Limb (tissue), 2 donors: ENCODE measurements around the gene CHST15.

ENCODE experiments used
- DNase-seq, 2 donors: peaks; one replicate each; pipeline ENCODE4 v3.0.0-alpha.2; 2016; ENCODE audit errors: extremely low spot score in 2 of 2

CHST15 gene

DNA sequence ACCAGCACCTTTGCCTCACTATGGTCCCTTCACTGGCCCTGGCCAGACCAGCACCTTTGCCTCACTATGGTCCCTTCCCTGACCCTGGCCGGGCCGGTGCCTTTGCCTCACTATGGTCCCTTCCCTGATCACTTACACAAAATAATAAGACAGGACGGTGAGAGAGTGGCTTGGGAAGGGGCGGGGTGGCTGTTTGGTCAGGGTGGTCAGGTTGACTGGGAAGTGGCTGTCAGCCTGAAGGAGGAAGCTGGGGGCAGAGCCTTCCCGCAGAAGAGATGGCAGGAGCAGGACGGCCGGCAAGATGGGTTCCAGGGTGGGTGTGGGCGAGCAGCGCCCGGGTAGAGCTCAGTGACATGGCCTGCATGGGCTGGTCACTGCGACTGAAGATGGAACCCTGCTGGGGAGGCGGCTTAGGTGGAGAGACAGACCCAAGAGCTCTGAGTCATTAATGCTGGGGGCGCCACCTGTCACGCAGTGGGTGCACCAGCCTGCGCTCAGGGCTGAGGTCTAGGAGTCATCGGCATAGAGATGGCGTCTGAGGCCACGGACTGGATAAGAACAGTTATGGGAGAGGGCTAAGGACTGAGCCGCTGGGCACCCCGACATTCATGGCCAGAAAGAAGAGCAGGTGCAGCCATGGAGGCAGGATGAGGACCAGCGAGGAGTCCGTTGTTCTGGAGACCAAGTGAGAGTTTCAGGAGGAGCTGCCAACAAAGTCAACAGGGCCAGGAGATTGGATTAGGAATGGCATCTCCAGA lies 91.8 kb downstream of the CHST15 start:
- DNase-seq = no peak

DNA sequence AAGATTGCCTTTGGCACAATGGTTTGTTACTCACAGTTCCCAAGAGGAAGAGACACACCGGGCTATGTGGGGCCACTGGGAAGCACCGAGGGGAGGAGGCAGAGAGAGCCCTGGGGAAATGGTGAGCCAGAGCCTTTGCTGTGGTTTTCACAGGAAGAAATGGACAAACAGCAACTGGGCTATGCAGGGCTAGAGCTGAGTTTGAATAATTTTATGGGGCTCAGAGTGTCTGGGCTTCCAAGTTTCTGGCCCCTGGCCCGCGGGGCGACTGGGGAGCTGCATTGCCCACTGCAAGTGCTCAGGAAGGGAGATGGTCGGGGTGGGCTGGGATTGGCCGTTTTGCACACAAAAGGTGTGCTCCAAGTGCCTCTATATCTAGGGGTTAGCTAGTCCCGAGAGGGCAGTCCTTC lies 92.6 kb downstream of the CHST15 start:
- no peak for DNase-seq

DNA sequence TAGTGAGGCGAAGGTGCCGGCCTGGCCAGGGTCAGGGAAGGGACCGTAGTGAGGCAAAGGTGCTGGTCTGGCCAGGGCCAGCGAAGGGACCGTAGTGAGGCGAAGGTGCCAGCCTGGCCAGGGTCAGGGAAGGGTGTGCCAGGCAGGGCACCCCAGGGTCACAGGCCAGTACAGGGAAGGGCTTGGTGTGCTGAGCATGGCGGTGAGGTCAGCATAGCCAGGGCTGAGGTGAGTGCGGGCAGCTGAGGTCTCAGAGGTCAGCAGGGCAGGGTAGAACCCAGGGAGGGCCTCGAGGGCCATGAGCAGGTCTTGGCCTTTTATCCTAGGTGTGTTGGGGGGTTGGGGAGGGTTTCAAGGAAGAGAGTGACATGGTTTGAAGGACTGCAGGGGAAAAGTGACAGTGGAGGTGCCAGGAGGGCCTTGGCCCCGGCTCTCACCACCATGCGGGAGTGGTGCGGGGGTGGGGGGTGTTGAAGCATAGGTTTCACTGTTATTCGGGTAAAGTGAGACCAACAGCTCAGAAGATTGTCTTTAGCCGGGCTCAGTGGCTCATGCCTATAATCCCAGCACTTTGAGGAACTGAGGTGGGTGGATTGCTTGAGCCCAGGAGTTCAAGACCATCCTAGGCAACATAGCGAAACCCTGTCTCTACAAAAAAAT lies 93.3 kb downstream of the CHST15 start:
- DNase-seq = no peak

- DNase-seq = no peak
These were observed 94.1 kb downstream of the CHST15 start for GRCh38 chr10:123999261-123999660.

- no peak for DNase-seq
These were observed 94.9 kb downstream of the CHST15 start for GRCh38 chr10:123998197-123999141.

GRCh38 chr10:123997486-123998196 lies 95.8 kb downstream of the CHST15 start:
- no peak for DNase-seq

DNA sequence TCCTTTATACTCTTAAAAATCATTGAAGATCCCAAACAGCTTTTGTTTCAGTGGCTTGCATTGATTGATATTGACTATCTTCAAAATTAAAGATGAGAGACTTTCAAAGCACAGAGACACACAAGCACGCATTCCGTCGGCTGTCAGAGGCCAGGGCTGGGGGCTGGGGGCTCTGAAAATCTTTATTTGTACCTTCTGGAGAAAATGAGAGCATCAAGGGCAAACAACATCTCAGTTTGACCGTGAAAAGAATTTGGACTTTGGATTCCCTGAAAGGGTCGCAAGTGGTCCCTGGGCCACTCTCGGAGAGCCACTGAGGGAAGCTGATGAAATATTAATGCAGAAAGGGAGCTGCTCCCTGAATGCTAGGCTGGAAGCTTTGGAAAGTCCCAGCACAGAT lies 96.4 kb downstream of the CHST15 start:
- DNase-seq = no peak

- DNase-seq = no peak
These were observed 97.1 kb downstream of the CHST15 start for GRCh38 chr10:123996302-123996701.

DNA sequence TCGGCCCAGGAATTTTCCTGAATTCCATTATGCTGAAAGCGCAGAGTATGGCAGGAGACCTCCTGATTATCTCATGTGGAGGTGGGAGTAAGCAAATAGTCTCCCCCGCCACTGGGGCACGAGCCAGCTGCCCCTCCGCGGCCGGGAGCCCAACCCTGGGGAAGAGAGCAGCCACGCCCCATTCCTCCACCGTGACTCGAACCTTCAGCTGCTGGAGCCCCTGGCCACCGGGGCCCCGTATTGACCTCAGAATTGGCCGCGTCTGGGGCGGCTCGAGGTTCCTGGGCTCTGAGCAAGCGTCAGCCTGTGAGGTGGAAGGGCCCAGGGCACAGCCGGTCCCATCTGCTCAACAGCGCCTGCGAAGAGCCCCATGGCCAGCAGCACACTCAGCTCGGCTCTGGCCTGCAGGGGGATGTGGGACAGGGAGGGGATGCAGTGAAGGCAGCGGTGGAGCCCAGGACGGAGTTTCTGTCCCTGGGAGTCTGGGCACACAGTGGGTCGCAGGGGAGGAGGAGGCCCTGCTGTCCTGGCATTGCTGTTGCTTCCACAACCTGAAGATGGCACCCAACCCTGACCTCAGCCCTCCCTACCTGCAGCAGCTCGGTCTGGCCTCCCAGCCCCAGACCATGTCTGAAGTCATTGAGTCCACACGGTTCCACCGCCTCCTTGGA lies 97.8 kb downstream of the CHST15 start:
- peak in 1 of 2 donors; percentile 69 for DNase-seq

- DNase-seq = peak in 1 of 2 donors; percentile 40
These were observed 98.3 kb downstream of the CHST15 start for GRCh38 chr10:123995082-123995460.

DNA sequence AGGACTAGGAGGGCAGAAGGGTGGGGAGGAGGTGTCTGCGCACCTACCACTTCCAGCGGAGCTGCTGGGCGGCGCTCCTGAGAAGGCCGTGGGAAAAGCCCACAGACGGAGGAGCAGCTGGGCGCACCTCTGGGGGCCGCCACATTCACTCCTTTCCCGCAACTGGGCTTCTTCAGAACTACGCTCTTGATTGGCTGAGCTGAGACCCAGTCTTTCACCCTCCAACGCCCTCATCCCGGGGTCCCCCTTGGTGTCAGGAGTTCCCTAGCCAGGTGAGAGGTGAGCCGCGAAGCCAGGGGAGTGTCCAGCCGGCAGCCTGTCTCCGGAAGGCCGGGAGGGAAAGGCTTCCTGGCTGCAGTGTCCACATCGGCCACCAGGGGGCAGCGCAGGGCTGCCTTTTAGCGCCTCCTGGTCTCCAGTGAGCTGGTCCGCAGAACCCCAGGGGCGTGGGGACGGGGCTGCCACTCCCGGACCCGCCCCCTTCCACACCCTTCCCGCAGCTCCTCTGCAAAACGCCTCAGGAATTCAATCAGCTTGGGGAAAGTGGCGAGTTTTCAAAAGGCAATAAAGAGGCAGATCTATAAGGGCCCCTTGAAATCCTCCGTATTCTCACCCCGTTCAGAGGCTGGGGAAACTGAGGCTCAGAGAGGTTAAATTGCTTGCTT lies 98.8 kb downstream of the CHST15 start:
- peak; percentile 72 to 94 for DNase-seq

DNA sequence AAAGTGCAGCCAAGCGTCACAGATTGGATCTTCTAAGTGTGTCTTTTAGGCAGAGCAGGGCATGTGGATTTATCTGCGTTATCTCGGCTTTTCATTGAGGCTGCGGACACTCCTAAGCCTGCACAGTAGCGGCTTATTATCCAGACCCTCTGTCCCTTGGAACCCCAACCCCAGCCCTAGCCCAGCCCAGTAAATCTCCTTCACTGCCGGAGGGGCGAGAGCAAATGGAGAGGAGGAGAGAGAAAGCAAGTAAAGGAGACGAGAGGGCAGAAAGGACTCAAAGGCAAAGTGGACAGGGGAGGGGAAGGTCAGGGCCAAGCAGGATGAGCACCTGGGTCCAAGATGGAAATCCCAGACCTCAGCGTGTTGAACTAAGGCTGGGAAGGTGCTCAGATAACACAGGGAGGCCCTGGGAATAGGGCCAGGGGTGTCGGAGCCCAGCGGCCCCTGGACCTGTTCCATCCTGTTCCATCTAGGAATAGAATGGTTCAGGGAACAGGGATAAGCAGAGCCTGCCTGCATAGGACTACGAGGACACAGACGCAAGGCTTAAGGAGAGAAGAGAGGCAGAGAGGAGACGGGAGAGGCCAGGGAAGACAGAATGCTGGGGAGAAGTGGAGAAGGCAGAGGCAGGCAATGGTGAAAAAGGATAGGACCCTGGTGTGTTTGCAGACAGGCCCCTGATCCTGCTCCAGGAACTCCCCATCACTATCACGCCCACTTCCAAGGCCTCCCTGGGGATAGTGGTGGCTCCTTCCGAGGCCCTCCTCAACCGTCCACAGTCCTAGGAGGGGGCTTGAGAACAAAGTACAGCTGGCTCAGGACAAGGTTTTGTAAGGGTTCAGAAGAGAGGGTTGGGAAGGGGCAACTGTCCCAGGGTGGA lies 99.6 kb downstream of the CHST15 start:
- DNase-seq = peak in 1 of 2 donors; percentile 34

DNA sequence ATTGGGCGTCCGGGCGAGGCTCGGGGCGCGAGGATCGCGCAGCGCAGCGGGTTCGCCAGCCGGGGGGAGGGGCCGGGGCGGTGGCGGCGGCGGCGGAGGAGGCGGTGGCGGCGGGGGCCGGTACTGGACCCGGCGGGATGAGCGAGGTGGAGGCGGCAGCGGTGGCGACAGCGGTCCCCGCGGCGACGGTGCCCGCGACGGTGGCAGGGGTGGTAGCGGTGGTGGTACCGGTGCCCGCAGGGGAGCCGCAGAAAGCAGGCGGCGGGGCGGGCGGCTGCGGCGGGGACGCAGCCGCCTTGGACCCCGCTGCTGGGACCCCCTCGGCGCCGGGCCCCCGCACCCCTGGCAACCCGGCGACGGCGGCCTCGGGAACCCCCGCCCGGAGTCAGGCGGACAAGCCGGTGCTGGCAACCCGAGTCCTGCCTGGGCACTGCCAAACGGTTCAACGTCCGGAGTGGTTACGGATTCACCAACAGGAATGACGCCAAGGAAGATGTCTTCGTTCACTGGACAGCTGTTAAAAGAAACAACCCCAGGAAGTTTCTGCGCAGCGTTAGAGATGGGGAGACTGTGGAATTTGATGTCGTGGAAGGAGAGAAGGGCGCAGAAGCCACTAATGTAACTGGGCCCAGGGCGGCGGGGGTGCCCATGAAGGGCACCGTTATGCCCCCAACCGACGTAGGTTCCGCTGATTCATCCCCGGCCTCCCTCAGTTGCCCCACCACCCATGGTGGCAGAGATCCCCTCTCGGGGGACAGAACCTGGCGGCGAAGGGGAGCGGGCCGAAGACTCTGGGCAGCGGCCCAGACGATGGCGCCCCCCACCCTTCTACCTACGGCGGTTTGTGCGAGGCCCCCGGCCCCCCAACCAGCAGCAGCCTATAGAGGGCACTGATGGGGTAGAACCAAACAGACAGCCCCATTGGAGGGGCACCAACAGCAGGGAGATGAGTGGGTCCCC lies 101.5 kb downstream of the CHST15 start:
- peak in 1 of 2 donors; percentile 38 for DNase-seq

DNA sequence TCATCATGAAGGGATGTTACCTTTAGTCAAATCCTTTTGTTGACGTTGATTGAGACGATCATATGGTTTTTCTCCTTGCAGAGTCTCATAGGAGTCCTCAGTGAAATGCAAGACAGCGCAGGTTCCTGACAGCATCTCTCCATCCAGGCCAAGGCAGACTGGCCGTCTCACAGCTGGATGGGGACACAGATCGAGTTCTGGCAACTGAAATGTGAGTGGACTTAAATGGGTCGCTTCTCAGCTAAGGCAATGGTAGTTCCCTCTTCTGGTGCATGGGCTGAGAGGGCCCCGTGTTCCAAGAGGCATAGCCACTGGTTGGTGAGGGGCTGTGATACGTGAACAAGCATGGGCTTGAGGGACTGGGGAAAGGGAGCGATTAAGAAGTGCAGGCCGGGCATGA lies 102.5 kb downstream of the CHST15 start:
- no peak for DNase-seq

GRCh38 chr10:123988694-123989093 lies 104.7 kb downstream of the CHST15 start:
- no peak for DNase-seq

GRCh38 chr10:123986736-123987135 lies 106.7 kb downstream of the CHST15 start:
- no peak for DNase-seq

DNA sequence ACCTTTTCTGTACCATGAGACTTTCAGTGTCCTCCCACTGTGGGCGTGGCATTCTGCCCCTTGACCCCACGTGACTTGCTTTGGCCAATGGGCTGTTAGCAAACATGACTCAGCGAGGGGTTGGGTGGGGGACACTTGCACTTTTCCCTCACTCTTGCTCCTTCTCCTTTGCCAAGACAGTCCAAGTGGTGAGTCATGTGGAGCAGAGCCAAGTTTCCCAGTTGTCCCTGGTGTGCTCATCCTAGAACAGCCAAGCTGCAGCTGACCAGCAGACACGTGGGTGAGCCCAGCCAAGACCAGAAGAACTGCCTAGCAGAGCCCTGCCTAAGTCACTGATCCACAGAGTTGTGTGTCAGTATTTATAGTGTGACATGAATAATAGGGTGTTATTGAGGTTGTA lies 119.0 kb downstream of the CHST15 start:
- DNase-seq = no peak
